Osteoblast (primary cell): ENCODE measurements around the gene IL32. TPM values are rescaled to one million over a fixed set of nuclear protein-coding genes. Genes with fewer than 3 reads are reported as not detected.
"Not testable (repeated sequence)": the region's sequence is repeated elsewhere in the genome, so short reads cannot be mapped to it uniquely, and the experiment has no call there.

ENCODE experiments used
- DNase-seq: peaks from one replicate; pipeline ENCODE4 v3.0.0; 2011; ENCODE audit warnings: low spot score, mixed read lengths; ENCODE audit not compliant: insufficient read length; ENCODE audit errors: missing footprints
- H2AFZ ChIP-seq: 2 replicates; pipeline ENCODE4 v1.6.0; 2011; ENCODE audit warnings: mild to moderate bottlenecking, low read length
- H3K27ac ChIP-seq: 2 replicates; pipeline ENCODE4 v1.5.1; 2011; ENCODE audit warnings: mild to moderate bottlenecking, low read depth, low read length, moderate library complexity
- H3K27me3 ChIP-seq: 2 replicates; pipeline ENCODE4 v1.6.0; 2012; ENCODE audit warnings: mild to moderate bottlenecking, control low read depth, inconsistent platforms, low read length, moderate library complexity; ENCODE audit not compliant: insufficient read depth
- H3K36me3 ChIP-seq: 2 replicates; pipeline ENCODE4 v1.5.1; 2011; ENCODE audit warnings: mild to moderate bottlenecking, low read length, control low read depth, moderate library complexity; ENCODE audit not compliant: insufficient read depth
- H3K4me1 ChIP-seq: 2 replicates; pipeline ENCODE4 v1.5.1; 2011; ENCODE audit warnings: mild to moderate bottlenecking, low read length, control low read depth, moderate library complexity; ENCODE audit not compliant: insufficient read depth
- H3K4me2 ChIP-seq: 2 replicates; pipeline ENCODE4 v1.6.0; 2011; ENCODE audit warnings: mild to moderate bottlenecking, low read length; ENCODE audit not compliant: insufficient read depth
- H3K4me3 ChIP-seq: fragments of 200-600 bp; sonication (generic); 3 replicates; pipeline ENCODE4 v1.5.1; 2012; ENCODE audit warnings: mild to moderate bottlenecking, low read length, inconsistent platforms; ENCODE audit not compliant: insufficient read depth
- H3K79me2 ChIP-seq: 2 replicates; pipeline ENCODE4 v1.6.0; 2012; ENCODE audit warnings: mild to moderate bottlenecking, low read length, control low read depth, inconsistent platforms; ENCODE audit not compliant: insufficient read depth
- H3K9me3 ChIP-seq: 2 replicates; pipeline ENCODE4 v1.5.1; 2011; ENCODE audit warnings: low read depth, low read length, control low read depth
- H4K20me1 ChIP-seq: 2 replicates; pipeline ENCODE4 v1.6.0; 2012; ENCODE audit warnings: mild to moderate bottlenecking, low read length, control low read depth; ENCODE audit not compliant: insufficient read depth
- total RNA-seq: library from RNA; depleted of rRNA; stranded (reverse); fragments of >200 nt; gene quantifications from 2 replicates; pipeline ENCODE4 v1.2.3, GENCODE V29; 2012
- TF ChIP-seq, protein P1 (sequence below): IDR thresholded peaks from 2 replicates; pipeline ENCODE4 v1.5.1; 2011; ENCODE audit warnings: mild to moderate bottlenecking, low read depth, low read length, moderate library complexity; ENCODE audit errors: extremely low read depth

IL32 gene
- total RNA-seq, 1 donor, result 0.72 TPM

- Histone ChIP-seq H3K27me3 (peaks cover 46% of the 10 kb centered on the region), H3K4me1 (no peaks in the 10 kb centered on the region), H4K20me1 (no peaks in the 10 kb centered on the region), H3K27ac (no peak overlapping the region), H3K36me3 (no peaks in the 10 kb centered on the region), H3K4me3 (no peak overlapping the region), H3K79me2 (no peaks in the 10 kb centered on the region), H3K9me3 (no peaks in the 10 kb centered on the region), H2AFZ (no peak overlapping the region), H3K4me2 (no peak overlapping the region)
- no peak for DNase-seq
- TF ChIP-seq, protein P1, sequence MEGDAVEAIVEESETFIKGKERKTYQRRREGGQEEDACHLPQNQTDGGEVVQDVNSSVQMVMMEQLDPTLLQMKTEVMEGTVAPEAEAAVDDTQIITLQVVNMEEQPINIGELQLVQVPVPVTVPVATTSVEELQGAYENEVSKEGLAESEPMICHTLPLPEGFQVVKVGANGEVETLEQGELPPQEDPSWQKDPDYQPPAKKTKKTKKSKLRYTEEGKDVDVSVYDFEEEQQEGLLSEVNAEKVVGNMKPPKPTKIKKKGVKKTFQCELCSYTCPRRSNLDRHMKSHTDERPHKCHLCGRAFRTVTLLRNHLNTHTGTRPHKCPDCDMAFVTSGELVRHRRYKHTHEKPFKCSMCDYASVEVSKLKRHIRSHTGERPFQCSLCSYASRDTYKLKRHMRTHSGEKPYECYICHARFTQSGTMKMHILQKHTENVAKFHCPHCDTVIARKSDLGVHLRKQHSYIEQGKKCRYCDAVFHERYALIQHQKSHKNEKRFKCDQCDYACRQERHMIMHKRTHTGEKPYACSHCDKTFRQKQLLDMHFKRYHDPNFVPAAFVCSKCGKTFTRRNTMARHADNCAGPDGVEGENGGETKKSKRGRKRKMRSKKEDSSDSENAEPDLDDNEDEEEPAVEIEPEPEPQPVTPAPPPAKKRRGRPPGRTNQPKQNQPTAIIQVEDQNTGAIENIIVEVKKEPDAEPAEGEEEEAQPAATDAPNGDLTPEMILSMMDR, result no peak
Observed at GRCh38 chr16:3051009-3051408, 14.4 kb upstream of the IL32 start.

DNA sequence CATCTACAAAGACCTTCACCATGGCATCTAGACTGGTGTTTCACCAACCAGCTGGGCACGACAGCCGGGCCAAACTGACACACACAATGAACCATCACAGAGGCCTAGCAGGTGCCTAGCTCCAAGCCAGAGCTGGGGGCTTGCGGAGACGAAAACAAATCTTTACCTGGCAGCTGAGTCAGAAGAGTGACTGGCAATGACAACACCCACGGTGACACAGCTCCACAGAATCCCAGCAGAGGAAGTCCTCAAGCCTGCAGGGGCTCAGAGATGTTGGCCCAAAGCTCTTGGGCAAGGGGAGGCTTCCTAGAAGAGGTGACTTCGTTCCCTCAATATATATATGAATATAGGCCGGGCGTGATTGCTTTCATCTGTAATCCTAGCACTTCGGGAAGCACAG is 13.9 kb upstream of the IL32 start:
- Histone ChIP-seq H4K20me1 (no peaks in the 10 kb centered on the region), H3K36me3 (no peaks in the 10 kb centered on the region), H3K9me3 (no peaks in the 10 kb centered on the region), H3K4me2 (no peak overlapping the region), H3K27me3 (peaks cover 42% of the 10 kb centered on the region), H3K79me2 (no peaks in the 10 kb centered on the region), H3K27ac (no peak overlapping the region), H3K4me1 (no peaks in the 10 kb centered on the region), H3K4me3 (no peak overlapping the region), H2AFZ (no peak overlapping the region)
- TF ChIP-seq, protein P1, result no peak
- DNase-seq, result no peak

DNA sequence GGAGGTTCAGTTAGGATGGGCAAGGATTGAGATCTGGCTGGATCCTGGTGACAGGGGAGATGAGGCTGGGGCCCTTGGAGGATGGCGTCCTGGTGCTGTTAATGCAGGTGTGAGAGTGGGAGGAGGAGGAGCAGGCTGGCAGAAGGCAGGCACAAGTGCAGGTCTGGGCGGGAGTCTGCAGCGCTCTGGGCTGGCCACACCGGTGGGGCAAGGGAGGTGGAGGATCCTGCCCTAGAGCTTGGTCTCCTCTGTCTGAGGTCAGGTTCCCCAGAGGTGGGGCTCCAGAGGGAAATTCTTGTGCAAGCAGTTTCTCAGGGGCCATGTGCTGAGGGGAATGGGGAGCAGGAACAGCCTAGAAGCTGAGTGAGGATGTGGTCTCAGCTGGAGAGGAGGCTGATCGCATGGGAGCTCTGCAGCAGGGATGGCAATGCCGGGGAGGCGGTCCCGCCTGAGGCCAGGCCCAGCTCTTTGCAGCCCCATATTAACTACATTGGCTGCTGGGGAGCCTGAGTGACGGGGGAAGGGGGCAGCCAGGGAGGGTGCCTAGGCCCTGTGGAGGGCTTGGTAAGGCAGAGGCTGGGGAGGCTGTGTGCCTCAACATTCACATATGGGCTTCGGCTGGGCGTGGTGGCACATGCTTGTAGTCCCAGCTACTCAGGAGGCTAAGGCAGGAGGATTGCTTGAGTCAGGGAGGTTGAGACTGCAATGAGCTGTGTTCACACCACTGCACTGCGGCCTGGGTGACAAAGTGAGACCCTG is 12.7 kb upstream of the IL32 start:
- not testable (repeated sequence) for H4K20me1 ChIP-seq, DNase-seq, H3K79me2 ChIP-seq, H3K27ac ChIP-seq, H3K4me3 ChIP-seq, H3K4me1 ChIP-seq, H3K36me3 ChIP-seq, H2AFZ ChIP-seq, H3K4me2 ChIP-seq, H3K9me3 ChIP-seq
- H3K27me3 ChIP-seq, result peaks cover 30% of the 10 kb centered on the region

DNA sequence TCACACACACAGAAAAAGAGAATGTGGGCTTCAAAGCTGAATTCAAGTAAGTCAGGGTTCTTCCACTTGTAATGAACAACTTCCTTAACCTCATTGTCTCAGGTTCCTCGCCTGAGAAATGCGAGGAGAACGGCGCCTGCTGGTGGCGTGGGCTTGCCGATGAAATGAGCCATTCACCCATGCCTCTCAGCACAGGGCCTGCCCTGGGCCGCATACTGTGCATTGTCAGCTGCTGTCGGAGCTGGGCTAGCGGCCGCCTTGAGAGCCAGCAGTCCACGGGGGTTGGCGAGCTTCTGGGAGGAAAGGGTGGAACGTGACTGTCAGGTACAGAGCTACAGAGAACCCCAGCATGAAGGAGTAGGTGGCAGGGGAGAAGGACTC is 12.1 kb upstream of the IL32 start:
- H3K27me3 ChIP-seq, result peaks cover 24% of the 10 kb centered on the region
- not testable (repeated sequence) for H3K4me2 ChIP-seq, DNase-seq, H3K36me3 ChIP-seq, H3K4me3 ChIP-seq, H2AFZ ChIP-seq, H3K27ac ChIP-seq, H3K4me1 ChIP-seq, H4K20me1 ChIP-seq, H3K79me2 ChIP-seq, H3K9me3 ChIP-seq

DNA sequence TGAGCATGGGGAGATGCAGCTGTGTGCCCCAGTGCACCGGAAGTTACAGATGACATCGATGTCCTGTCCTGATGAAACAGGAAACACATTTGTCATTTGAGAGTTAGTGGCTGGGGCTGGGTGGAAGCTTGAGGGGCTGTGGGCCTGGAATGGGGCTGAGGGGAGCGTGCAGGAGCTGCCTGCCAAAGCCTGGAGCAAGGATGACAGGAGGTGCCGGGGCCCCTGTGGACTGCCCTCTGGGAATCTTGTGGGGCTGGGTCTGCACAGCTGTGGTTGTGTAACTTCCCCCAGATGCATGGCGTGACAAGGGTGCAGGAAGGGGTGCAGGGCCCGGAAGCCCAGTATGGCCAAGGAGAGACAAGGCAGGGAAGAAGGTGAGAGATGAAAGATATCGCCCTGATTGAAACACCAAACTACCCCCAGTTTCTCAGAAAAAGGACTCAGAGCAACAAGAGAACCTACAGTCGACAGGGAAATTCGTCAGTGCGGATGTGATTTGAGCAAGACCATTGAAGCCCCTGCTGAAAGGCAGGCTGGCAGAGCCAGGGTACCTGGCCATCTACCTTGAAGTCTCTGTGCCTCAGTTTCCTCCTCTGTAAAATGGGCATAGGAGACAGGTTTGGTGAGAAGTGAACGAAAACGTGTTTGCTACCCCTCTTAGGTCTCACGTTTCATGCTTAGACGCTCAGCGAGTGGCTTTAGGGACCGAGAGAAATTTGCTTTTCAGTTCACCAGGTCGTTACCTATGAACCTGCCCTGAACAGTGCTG is 10.3 kb upstream of the IL32 start:
- no peaks in the 10 kb centered on the region for H3K36me3 ChIP-seq
- TF ChIP-seq, protein P1, result no peak

DNA sequence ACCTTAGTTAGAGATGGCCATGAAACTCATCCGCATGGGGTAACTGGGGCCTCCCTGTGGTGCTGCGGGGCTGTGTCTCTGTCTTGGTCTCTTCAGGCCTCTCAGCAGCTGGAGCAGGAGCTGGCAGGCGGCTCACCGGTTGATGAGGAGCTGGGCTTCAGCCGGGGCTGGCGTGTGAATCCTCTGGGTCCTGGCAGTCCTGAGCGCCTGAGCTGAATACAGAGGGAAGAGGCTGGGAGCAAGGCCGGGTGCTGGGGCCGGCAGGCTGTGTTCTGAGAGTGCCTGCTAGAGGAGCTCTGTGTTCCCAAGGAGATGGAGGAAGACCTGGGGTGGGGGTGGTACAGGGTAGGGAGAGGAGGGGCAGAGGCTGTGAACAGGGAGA is 9.7 kb upstream of the IL32 start:
- not testable (repeated sequence) for DNase-seq, H3K36me3 ChIP-seq, H3K27me3 ChIP-seq, H3K4me2 ChIP-seq, H4K20me1 ChIP-seq, H3K9me3 ChIP-seq, H3K79me2 ChIP-seq, H2AFZ ChIP-seq, H3K4me3 ChIP-seq, H3K27ac ChIP-seq, H3K4me1 ChIP-seq

More for the DNA sequence above, 10.3 kb upstream of the IL32 start:
- no peaks in the 10 kb centered on the region for H3K4me1 ChIP-seq
- H3K4me2 ChIP-seq, result no peak overlapping the region
- no peak overlapping the region for H3K27ac ChIP-seq
- no peak overlapping the region for H2AFZ ChIP-seq
- H3K4me3 ChIP-seq, result no peak overlapping the region
- H3K9me3 ChIP-seq, result no peaks in the 10 kb centered on the region
- peaks cover 11% of the 10 kb centered on the region for H3K27me3 ChIP-seq
- H3K79me2 ChIP-seq, result no peaks in the 10 kb centered on the region
- DNase-seq, result no peak
- H4K20me1 ChIP-seq, result no peaks in the 10 kb centered on the region
